HG02884 (cell line): ENCODE measurements around the gene SULT1A1.
"Not testable (repeated sequence)": the region's sequence is repeated elsewhere in the genome, so short reads cannot be mapped to it uniquely, and the experiment has no call there.

Source experiments
- ATAC-seq: cut with Tn5 transposase; IDR thresholded peaks from one replicate; pipeline ENCODE4 v1.9.1; 2021; ENCODE audit warnings: mild to moderate bottlenecking, moderate library complexity; ENCODE audit not compliant: unreplicated experiment

The SULT1A1 gene

GRCh38 chr16:28609631-28610594, at the start of gene SULT1A1:
TSS of gene SULT1A1 (minus strand) at chr16:28610044. CDS start at chr16:28608855, 1,189 bp downstream.
- ATAC-seq = no peak

GRCh38 chr16:28639959-28640358, 30.1 kb upstream of the SULT1A1 start:
- not testable (repeated sequence) for ATAC-seq

- ATAC-seq = not testable (repeated sequence)
These were observed 28.5 kb upstream of the SULT1A1 start for GRCh38 chr16:28638359-28638758.

- ATAC-seq = not testable (repeated sequence)
These were observed 27.9 kb upstream of the SULT1A1 start, which contains the start of gene NPIPB8 for GRCh38 chr16:28637765-28638164. TSS of gene NPIPB8 (plus strand) at chr16:28638065. CDS start at chr16:28638361, 296 bp downstream.

- not testable (repeated sequence) for ATAC-seq
These were observed 26.4 kb upstream of the SULT1A1 start for GRCh38 chr16:28636093-28636823.

GRCh38 chr16:28630905-28631304, 21.1 kb upstream of the SULT1A1 start:
- not testable (repeated sequence) for ATAC-seq

GRCh38 chr16:28623172-28623711, 13.4 kb upstream of the SULT1A1 start:
- ATAC-seq = no peak

GRCh38 chr16:28622532-28623171, 12.8 kb upstream of the SULT1A1 start:
- not testable (repeated sequence) for ATAC-seq

- ATAC-seq = no peak
These were observed 11.8 kb upstream of the SULT1A1 start for GRCh38 chr16:28621481-28622155.

GRCh38 chr16:28620316-28620715, 10.5 kb upstream of the SULT1A1 start:
- ATAC-seq = not testable (repeated sequence)

GRCh38 chr16:28617874-28618273, 8.0 kb upstream of the SULT1A1 start:
- ATAC-seq = no peak

- no peak for ATAC-seq
These were observed 6.8 kb upstream of the SULT1A1 start for GRCh38 chr16:28616636-28617035.

- ATAC-seq = not testable (repeated sequence)
These were observed 6.4 kb upstream of the SULT1A1 start for GRCh38 chr16:28616224-28616577.

GRCh38 chr16:28615486-28616223, 5.8 kb upstream of the SULT1A1 start:
- ATAC-seq = not testable (repeated sequence)

GRCh38 chr16:28614561-28614960, 4.7 kb upstream of the SULT1A1 start:
- not testable (repeated sequence) for ATAC-seq

GRCh38 chr16:28613912-28614311, 4.1 kb upstream of the SULT1A1 start:
- ATAC-seq = not testable (repeated sequence)

- not testable (repeated sequence) for ATAC-seq
These were observed 2.8 kb upstream of the SULT1A1 start for GRCh38 chr16:28612359-28613280.

- no peak for ATAC-seq
These were observed 849 bp upstream of the SULT1A1 start for GRCh38 chr16:28610595-28611191.
